ENCODE data around the gene SLX9. TPM values are rescaled to one million over a fixed set of nuclear protein-coding genes. Genes with fewer than 3 reads are reported as not detected.

SLX9 gene
- total and polyA plus RNA-seq, 8 donors, result 5.4 to 83.4 (median 19.3) TPM

- intact Hi-C loops (cut with DNase I; ENCODE audit: low total_unique reads), result loop anchor here (5.0 kb wide), 1 partner anchor 41 kb away; no protein-coding TSS in a partner anchor
- no peak overlapping the region for H3K4me3 ChIP-seq
- peaks cover 0 to 56% (median 0%) of the 10 kb centered on the region in 3 donors for H3K27me3 ChIP-seq
- 77 to 88% (median 80%) methylated on average over 9 to 15 of the region's 15 CpGs for WGBS, 5 donors
- DNase-seq, result no peak
- H3K4me1 ChIP-seq, result no peaks in the 10 kb centered on the region
- H3K36me3 ChIP-seq, result peaks cover 0 to 50% (median 6%) of the 10 kb centered on the region in 4 donors
- H3K9me3 ChIP-seq, result no peaks in the 10 kb centered on the region
- TF ChIP-seq POLR2AphosphoS5 (IDR thresholded peaks at IDR 0.05), result no peak
- TF ChIP-seq EP300 (IDR thresholded peaks at IDR 0.05), result no peak
- no peak for TF ChIP-seq CTCF (IDR thresholded peaks at IDR 0.05)
- TF ChIP-seq POLR2A (IDR thresholded peaks at IDR 0.05), result no peak
- no peak overlapping the region for H3K27ac ChIP-seq
Observed at GRCh38 chr21:44891631-44892031, 48.2 kb upstream of the SLX9 start.

GRCh38 chr21:44892095-44892494 lies 47.7 kb upstream of the SLX9 start:
- Histone ChIP-seq H3K4me1 (peaks cover 0 to under 1% (median 0%) of the 10 kb centered on the region in 4 donors), H3K36me3 (peaks cover 0 to 45% (median 3%) of the 10 kb centered on the region in 4 donors), H3K27me3 (peaks cover 0 to 60% (median 0%) of the 10 kb centered on the region in 3 donors), H3K27ac (no peak overlapping the region), H3K9me3 (no peaks in the 10 kb centered on the region), H3K4me3 (no peak overlapping the region)
- TF ChIP-seq EP300 (IDR thresholded peaks at IDR 0.05) (no peak), CTCF (IDR thresholded peaks at IDR 0.05) (no peak), POLR2A (IDR thresholded peaks at IDR 0.05) (no peak), POLR2AphosphoS5 (IDR thresholded peaks at IDR 0.05) (no peak)
- 70 to 74% (median 71%) methylated on average over 16 to 19 of the region's 19 CpGs for WGBS, 5 donors
- intact Hi-C loops (cut with DNase I; ENCODE audit: low total_unique reads), result loop anchor here (5.0 kb wide), 1 partner anchor 40 kb away; no protein-coding TSS in a partner anchor
- DNase-seq, result no peak

GRCh38 chr21:44892536-44893277 lies 47.1 kb upstream of the SLX9 start:
- WGBS, 5 donors, result 36 to 45% (median 37%) methylated on average over 14 to 15 of the region's 15 CpGs
- intact Hi-C loops (cut with DNase I; ENCODE audit: low total_unique reads), result loop anchor here (5.0 kb wide), 1 partner anchor 40 kb away; no protein-coding TSS in a partner anchor
- DNase-seq, result peak; percentile 78 to 80
- no peak for TF ChIP-seq EP300 (IDR thresholded peaks at IDR 0.05)
- no peak for TF ChIP-seq POLR2AphosphoS5 (IDR thresholded peaks at IDR 0.05)
- peak in 5 of 7 experiments; percentile 75 to 87 (median 79) for TF ChIP-seq CTCF (IDR thresholded peaks at IDR 0.05)
- Histone ChIP-seq H3K4me1 (peaks cover 0 to 7% (median 0%) of the 10 kb centered on the region in 4 donors), H3K36me3 (peaks cover 0 to 39% (median 3%) of the 10 kb centered on the region in 4 donors), H3K4me3 (no peak overlapping the region), H3K9me3 (no peaks in the 10 kb centered on the region), H3K27me3 (peaks cover 0 to 60% (median 0%) of the 10 kb centered on the region in 3 donors), H3K27ac (no peak overlapping the region)

GRCh38 chr21:44893278-44893556 lies 46.6 kb upstream of the SLX9 start:
- no peak overlapping the region for H3K4me3 ChIP-seq
- WGBS, 5 donors, result 84 to 88% (median 86%) methylated on average over 7 of the region's 7 CpGs
- intact Hi-C loops (cut with DNase I; ENCODE audit: low total_unique reads), result loop anchor here (5.0 kb wide), 1 partner anchor 39 kb away; no protein-coding TSS in a partner anchor
- H3K36me3 ChIP-seq, result peaks cover 0 to 34% (median 3%) of the 10 kb centered on the region in 4 donors
- TF ChIP-seq EP300 (IDR thresholded peaks at IDR 0.05), result no peak
- no peak for TF ChIP-seq CTCF (IDR thresholded peaks at IDR 0.05)
- no peak for TF ChIP-seq POLR2AphosphoS5 (IDR thresholded peaks at IDR 0.05)
- no peak for TF ChIP-seq POLR2A (IDR thresholded peaks at IDR 0.05)
- peaks cover 0 to 9% (median 0%) of the 10 kb centered on the region in 4 donors for H3K4me1 ChIP-seq
- H3K27ac ChIP-seq, result no peak overlapping the region
- H3K27me3 ChIP-seq, result peaks cover 0 to 55% (median 0%) of the 10 kb centered on the region in 3 donors
- no peaks in the 10 kb centered on the region for H3K9me3 ChIP-seq
- no peak for DNase-seq

All from stomach (tissue), 9 donors.